A673 (cell line): Measurements from ENCODE around the gene NANOS3. TPM values are rescaled to one million over a fixed set of nuclear protein-coding genes. Genes with fewer than 3 reads are reported as not detected.

Experiments
- BruUV-seq: library from RNA; stranded (reverse); fragments of 400-500 nt; replicated peaks from 2 replicates; lab custom pipeline; 2021; lab: Mats Ljungman, UMichigan
- CTCF ChIA-PET: fragments of 300-600 bp; sonication (Branson Sonifier 250); formaldehyde crosslinking; loops from one replicate; lab custom pipeline; 2022; ENCODE audit warnings: antibody characterized with exemption; lab: Charles Lee
- POLR2A ChIA-PET: fragments of 300-600 bp; sonication (Branson Sonifier 250); formaldehyde crosslinking; loops from one replicate; lab custom pipeline; 2022; ENCODE audit warnings: antibody characterized with exemption; ENCODE audit not compliant: low non-redundant PET; lab: Charles Lee
- DNase-seq: peaks from one replicate; pipeline ENCODE4 v3.0.0-alpha.2; 2015; ENCODE audit warnings: low spot score
- H3K27ac ChIP-seq: fragments of 200-600 bp; sonication (generic); 2 replicates; pipeline ENCODE4 v1.5.1; 2016; ENCODE audit warnings: mixed run types, low read depth, mild to moderate bottlenecking, mixed read lengths, antibody characterized with exemption, low read length; ENCODE audit not compliant: poor library complexity, severe bottlenecking
- H3K27me3 ChIP-seq: fragments of 200-600 bp; sonication (generic); replicated peaks from 2 replicates; pipeline ENCODE4 v1.6.1; 2017; ENCODE audit warnings: mixed run types, low read depth, mild to moderate bottlenecking, mixed read lengths, antibody characterized with exemption, low read length; ENCODE audit not compliant: insufficient read depth, poor library complexity
- H3K36me3 ChIP-seq: fragments of 200-600 bp; sonication (generic); 2 replicates; pipeline ENCODE4 v1.6.1; 2016; ENCODE audit warnings: mixed run types, mild to moderate bottlenecking, mixed read lengths, antibody characterized with exemption, low read length; ENCODE audit not compliant: insufficient read depth, poor library complexity, severe bottlenecking
- H3K4me1 ChIP-seq: fragments of 200-600 bp; sonication (generic); 2 replicates; pipeline ENCODE4 v1.6.1; 2017; ENCODE audit warnings: mixed run types, mild to moderate bottlenecking, mixed read lengths, antibody characterized with exemption, low read length; ENCODE audit not compliant: insufficient read depth, poor library complexity, severe bottlenecking
- H3K4me3 ChIP-seq: fragments of 200-600 bp; sonication (generic); 2 replicates; pipeline ENCODE4 v1.5.1; 2016; ENCODE audit warnings: low read depth, mixed run types, mild to moderate bottlenecking, mixed read lengths, low read length; ENCODE audit not compliant: poor library complexity, severe bottlenecking
- H3K9me3 ChIP-seq: fragments of 200-600 bp; sonication (generic); 2 replicates; pipeline ENCODE4 v1.6.1; 2016; ENCODE audit warnings: mixed run types, low read depth, mild to moderate bottlenecking, mixed read lengths, antibody characterized with exemption, low read length; ENCODE audit not compliant: poor library complexity, severe bottlenecking
- CTCF ChIP-seq: fragments of 300-800, 200-600 bp; sonication (generic); conservative IDR thresholded peaks from 2 replicates; pipeline ENCODE4 v1.5.1; 2017; ENCODE audit warnings: low read depth, mild to moderate bottlenecking, antibody characterized with exemption, low read length, moderate library complexity, mixed read lengths
- EZH2 ChIP-seq: fragments of 200-600 bp; sonication (generic); IDR thresholded peaks from 2 replicates; pipeline ENCODE4 v1.6.1; 2017; ENCODE audit warnings: borderline replicate concordance, low read depth, mild to moderate bottlenecking, mixed read lengths, antibody characterized with exemption, low read length; ENCODE audit not compliant: poor library complexity, severe bottlenecking
- intact Hi-C: fragments of 100-400 bp; cut with micrococcal nuclease; formaldehyde crosslinking; loops from one replicate; pipeline ENCODE4 v1.10.0; 2022; ENCODE audit not compliant: unreplicated experiment
- total RNA-seq: library from RNA; stranded (reverse); gene quantifications from 2 replicates; pipeline ENCODE4 v1.2.3, GENCODE V29; 2021

The NANOS3 gene
- total RNA-seq, 1 experiment from 2014 or later, result 4.9 TPM

- Histone ChIP-seq H3K4me3 (no peak overlapping the region), H3K27me3 (no peaks in the 10 kb centered on the region), H3K36me3 (no peaks in the 10 kb centered on the region), H3K9me3 (no peaks in the 10 kb centered on the region), H3K27ac (no peak overlapping the region), H3K4me1 (no peaks in the 10 kb centered on the region)
- no TSS peak for BruUV-seq
- ChIA-PET CTCF (no interaction called here), POLR2A (no interaction called here)
- DNase-seq, result no peak
- intact Hi-C loops, result no loop called here
- TF ChIP-seq CTCF, result no peak
- no peak for TF ChIP-seq EZH2
Observed at GRCh38 chr19:13899912-13900584, 23.1 kb downstream of the NANOS3 start.

GRCh38 chr19:13902993-13903555 lies 26.1 kb downstream of the NANOS3 start:
- intact Hi-C loops, result no loop called here
- Histone ChIP-seq H3K27me3 (no peaks in the 10 kb centered on the region), H3K4me1 (no peaks in the 10 kb centered on the region), H3K4me3 (no peak overlapping the region), H3K27ac (no peak overlapping the region), H3K9me3 (no peaks in the 10 kb centered on the region), H3K36me3 (no peaks in the 10 kb centered on the region)
- ChIA-PET CTCF (interaction anchor here (0.5 to 0.7 kb wide), 3 partner anchors 20 to 233 kb away, joined by 4 to 9 read pairs (median 5); partner anchors contain the start of gene ASF1B), POLR2A (no interaction called here)
- TF ChIP-seq CTCF (peak; percentile 58), EZH2 (no peak)
- BruUV-seq, result no TSS peak
- peak; percentile 45 for DNase-seq

GRCh38 chr19:13905634-13906520 lies 28.9 kb downstream of the NANOS3 start, which contains the start of the genes BRME1 and CC2D1A:
TSS of gene BRME1 (minus strand) at chr19:13906117. CDS start at chr19:13904892, 1,225 bp downstream.
TSS of gene CC2D1A (plus strand) at chr19:13906201. CDS start at chr19:13906442, 241 bp downstream.
- Histone ChIP-seq H3K27me3 (no peaks in the 10 kb centered on the region), H3K4me3 (peak within 1 kb of the TSS; percentile 76), H3K9me3 (no peaks in the 10 kb centered on the region), H3K36me3 (peaks cover 4% of the 10 kb centered on the region), H3K4me1 (no peaks in the 10 kb centered on the region), H3K27ac (peak within 1 kb of the TSS; percentile 75)
- DNase-seq, result peak; percentile 94
- TF ChIP-seq EZH2, result no peak
- TF ChIP-seq CTCF, result no peak
- ChIA-PET CTCF (no interaction called here), POLR2A (no interaction called here)
- TSS peak; percentile 64 for BruUV-seq
- intact Hi-C loops, result no loop called here
